Activated CD4-positive, CD25-positive, alpha-beta regulatory T cell treated with anti-CD3 and anti-CD28 coated beads, Interleukin-2, amount 50 U/mL, for 24 hours (primary cell): Measurements from ENCODE around the gene PAEP.

Experiments
- ATAC-seq, 2 donors: fragments of 150-1000 bp; cut with Tn5 transposase; one replicate each; pipeline ENCODE4 v1.10.0; 2021; ENCODE audit warnings: mild to moderate bottlenecking in 1 of 2, moderate library complexity in 1 of 2

The PAEP gene

GRCh38 chr9:135579889-135580660 lies 18.5 kb downstream of the PAEP start:
- ATAC-seq = no peak

GRCh38 chr9:135580664-135581380 lies 19.3 kb downstream of the PAEP start:
- ATAC-seq = no peak

- ATAC-seq = no peak
Measured at GRCh38 chr9:135581636-135582426, 20.3 kb downstream of the PAEP start.

- no peak for ATAC-seq
Measured at GRCh38 chr9:135582541-135582940, 21.0 kb downstream of the PAEP start.

GRCh38 chr9:135582966-135583687 lies 21.6 kb downstream of the PAEP start:
- no peak for ATAC-seq

GRCh38 chr9:135583688-135584011 lies 22.1 kb downstream of the PAEP start:
- ATAC-seq = no peak

- ATAC-seq = no peak
Measured at GRCh38 chr9:135584371-135584770, 22.8 kb downstream of the PAEP start.

- no peak for ATAC-seq
Measured at GRCh38 chr9:135584934-135585333, 23.4 kb downstream of the PAEP start.

- no peak for ATAC-seq
Measured at GRCh38 chr9:135586601-135587109, 25.1 kb downstream of the PAEP start.

GRCh38 chr9:135587658-135588057 lies 26.1 kb downstream of the PAEP start:
- ATAC-seq = no peak

GRCh38 chr9:135588371-135588770 lies 26.8 kb downstream of the PAEP start:
- no peak for ATAC-seq

GRCh38 chr9:135588886-135589595 lies 27.5 kb downstream of the PAEP start:
- no peak for ATAC-seq

- no peak for ATAC-seq
Measured at GRCh38 chr9:135589596-135590485, 28.3 kb downstream of the PAEP start.

- ATAC-seq = no peak
Measured at GRCh38 chr9:135590486-135591079, 29.0 kb downstream of the PAEP start.

GRCh38 chr9:135591506-135592330 lies 30.2 kb downstream of the PAEP start:
- ATAC-seq = no peak

GRCh38 chr9:135592331-135592590 lies 30.7 kb downstream of the PAEP start:
- no peak for ATAC-seq

- ATAC-seq = no peak
Measured at GRCh38 chr9:135592625-135593024, 31.1 kb downstream of the PAEP start.

- no peak for ATAC-seq
Measured at GRCh38 chr9:135596211-135596610, 34.7 kb downstream of the PAEP start.

- ATAC-seq = no peak
Measured at GRCh38 chr9:135600296-135600817, 38.8 kb downstream of the PAEP start.

GRCh38 chr9:135601988-135602387 lies 40.4 kb downstream of the PAEP start:
- no peak for ATAC-seq
